NB4 (cell line): ENCODE measurements around the gene ITPR2.

Experiments
- MYC ChIP-seq: IDR thresholded peaks from 2 replicates; pipeline ENCODE4 v1.6.1; 2011; ENCODE audit warnings: low read depth, low read length
- POLR2A ChIP-seq: IDR thresholded peaks from 2 replicates; pipeline ENCODE4 v1.6.1; 2011; ENCODE audit warnings: mild to moderate bottlenecking; ENCODE audit not compliant: insufficient read length; ENCODE audit errors: extremely low read depth
- TF ChIP-seq, protein P1 (sequence below): IDR thresholded peaks from one replicate; pipeline ENCODE4 v1.5.1; 2012; ENCODE audit warnings: low read depth, low read length
- TF ChIP-seq, protein P2 (sequence below): IDR thresholded peaks from 2 replicates; pipeline ENCODE4 v1.6.1; 2011; ENCODE audit warnings: low read depth, low read length

DNA sequence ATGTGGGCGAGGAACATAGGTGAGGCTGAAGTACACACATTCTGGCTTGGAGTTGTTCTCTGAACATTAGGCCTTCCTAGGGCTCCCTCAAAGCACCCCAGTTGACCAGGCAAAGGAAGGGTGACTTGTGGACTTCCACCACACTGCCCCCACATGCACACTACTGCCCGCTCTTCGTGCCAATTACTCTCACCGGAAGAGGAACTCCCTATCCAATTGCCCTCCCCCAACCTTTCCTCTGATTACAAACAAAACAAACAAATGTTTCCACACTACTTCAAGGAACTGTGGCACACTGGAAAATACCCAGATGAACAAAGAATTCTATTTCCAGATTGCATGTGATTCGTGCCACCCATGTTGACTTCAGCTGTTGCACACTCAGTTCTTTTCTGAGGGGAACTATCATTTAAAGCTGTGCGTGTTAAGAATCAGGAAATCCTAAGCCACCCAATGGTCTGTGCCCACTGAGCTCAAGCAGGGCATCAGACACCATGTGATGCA is 498.3 kb downstream of the ITPR2 start:
- TF ChIP-seq POLR2A: no peak
- TF ChIP-seq, protein P1, sequence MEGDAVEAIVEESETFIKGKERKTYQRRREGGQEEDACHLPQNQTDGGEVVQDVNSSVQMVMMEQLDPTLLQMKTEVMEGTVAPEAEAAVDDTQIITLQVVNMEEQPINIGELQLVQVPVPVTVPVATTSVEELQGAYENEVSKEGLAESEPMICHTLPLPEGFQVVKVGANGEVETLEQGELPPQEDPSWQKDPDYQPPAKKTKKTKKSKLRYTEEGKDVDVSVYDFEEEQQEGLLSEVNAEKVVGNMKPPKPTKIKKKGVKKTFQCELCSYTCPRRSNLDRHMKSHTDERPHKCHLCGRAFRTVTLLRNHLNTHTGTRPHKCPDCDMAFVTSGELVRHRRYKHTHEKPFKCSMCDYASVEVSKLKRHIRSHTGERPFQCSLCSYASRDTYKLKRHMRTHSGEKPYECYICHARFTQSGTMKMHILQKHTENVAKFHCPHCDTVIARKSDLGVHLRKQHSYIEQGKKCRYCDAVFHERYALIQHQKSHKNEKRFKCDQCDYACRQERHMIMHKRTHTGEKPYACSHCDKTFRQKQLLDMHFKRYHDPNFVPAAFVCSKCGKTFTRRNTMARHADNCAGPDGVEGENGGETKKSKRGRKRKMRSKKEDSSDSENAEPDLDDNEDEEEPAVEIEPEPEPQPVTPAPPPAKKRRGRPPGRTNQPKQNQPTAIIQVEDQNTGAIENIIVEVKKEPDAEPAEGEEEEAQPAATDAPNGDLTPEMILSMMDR: no peak
- no peak for TF ChIP-seq MYC
- TF ChIP-seq, protein P2, sequence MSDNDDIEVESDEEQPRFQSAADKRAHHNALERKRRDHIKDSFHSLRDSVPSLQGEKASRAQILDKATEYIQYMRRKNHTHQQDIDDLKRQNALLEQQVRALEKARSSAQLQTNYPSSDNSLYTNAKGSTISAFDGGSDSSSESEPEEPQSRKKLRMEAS: 0 out of 2 replicates have a peak, but pooled peaks have one; percentile 6
